ENCODE measurements around the gene CGA. TPM values are rescaled to one million over a fixed set of nuclear protein-coding genes. Genes with fewer than 3 reads are reported as not detected.

CGA gene
- total RNA-seq, 1 donor = not detected

DNA sequence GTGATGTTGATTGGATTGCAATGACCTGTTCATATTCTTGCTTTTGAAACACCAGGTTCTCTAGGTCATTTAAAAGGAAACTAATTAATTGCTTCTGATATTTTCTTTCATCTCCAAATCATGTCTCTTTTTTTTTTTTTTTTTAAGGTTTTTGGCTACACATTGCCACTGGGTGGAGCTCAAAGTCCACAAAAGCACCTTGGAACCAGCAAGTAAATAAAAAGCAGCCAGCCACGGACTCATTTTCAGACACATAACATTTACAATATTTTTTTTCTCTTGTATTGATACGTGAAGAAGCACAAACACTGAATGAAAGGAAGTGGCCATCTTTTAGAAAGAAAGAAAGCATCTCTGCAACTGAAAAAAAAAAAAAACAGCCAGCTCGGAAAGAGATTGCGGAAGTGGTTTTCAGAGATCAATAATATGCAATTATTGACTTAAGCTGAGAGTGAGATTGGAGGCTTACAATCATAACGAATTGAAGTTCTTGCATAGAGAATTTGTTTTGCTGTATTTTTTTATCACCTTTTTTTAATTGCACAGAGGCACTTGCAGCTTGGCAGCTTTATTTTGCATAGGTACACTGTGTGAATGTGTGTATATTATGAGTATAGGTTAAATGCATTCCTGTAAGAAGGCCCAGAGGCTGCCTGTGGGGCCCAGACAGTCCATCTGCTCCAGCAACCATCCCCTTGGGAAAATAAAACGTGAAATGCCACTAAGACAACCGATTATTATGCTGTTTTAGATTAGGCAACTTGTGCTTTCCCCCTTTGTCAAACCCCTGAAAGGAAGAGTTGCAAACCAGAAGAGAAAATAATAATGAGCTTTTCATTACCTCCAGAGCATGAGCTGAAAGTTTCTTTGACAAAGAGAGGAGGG, 28.2 kb downstream of the CGA start:
- TF ChIP-seq, protein P1, sequence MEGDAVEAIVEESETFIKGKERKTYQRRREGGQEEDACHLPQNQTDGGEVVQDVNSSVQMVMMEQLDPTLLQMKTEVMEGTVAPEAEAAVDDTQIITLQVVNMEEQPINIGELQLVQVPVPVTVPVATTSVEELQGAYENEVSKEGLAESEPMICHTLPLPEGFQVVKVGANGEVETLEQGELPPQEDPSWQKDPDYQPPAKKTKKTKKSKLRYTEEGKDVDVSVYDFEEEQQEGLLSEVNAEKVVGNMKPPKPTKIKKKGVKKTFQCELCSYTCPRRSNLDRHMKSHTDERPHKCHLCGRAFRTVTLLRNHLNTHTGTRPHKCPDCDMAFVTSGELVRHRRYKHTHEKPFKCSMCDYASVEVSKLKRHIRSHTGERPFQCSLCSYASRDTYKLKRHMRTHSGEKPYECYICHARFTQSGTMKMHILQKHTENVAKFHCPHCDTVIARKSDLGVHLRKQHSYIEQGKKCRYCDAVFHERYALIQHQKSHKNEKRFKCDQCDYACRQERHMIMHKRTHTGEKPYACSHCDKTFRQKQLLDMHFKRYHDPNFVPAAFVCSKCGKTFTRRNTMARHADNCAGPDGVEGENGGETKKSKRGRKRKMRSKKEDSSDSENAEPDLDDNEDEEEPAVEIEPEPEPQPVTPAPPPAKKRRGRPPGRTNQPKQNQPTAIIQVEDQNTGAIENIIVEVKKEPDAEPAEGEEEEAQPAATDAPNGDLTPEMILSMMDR (IDR thresholded peaks at IDR 0.05; ENCODE audit: extremely low read depth, low read depth, low read length) = peak; percentile 58
- Histone ChIP-seq H3K36me3 (ENCODE audit: insufficient read depth, low read length) (no peaks in the 10 kb centered on the region), H3K4me3 (ENCODE audit: insufficient read depth, low read length) (peak overlapping the region; percentile 47), H3K4me2 (ENCODE audit: insufficient read depth, low read length) (peak overlapping the region; percentile 69), H3K27me3 (ENCODE audit: insufficient read depth, low read length) (peaks cover 2% of the 10 kb centered on the region), H3K9me3 (ENCODE audit: low read depth, low read length) (no peaks in the 10 kb centered on the region), H2AFZ (ENCODE audit: low read length) (peak overlapping the region; percentile 38), H4K20me1 (ENCODE audit: insufficient read depth, low read length) (no peaks in the 10 kb centered on the region), H3K27ac (ENCODE audit: low read depth, low read length) (no peak overlapping the region), H3K4me1 (ENCODE audit: insufficient read depth, low read length) (no peaks in the 10 kb centered on the region), H3K79me2 (ENCODE audit: insufficient read depth, low read length) (no peaks in the 10 kb centered on the region)
- peak; percentile 89 for DNase-seq (ENCODE audit: insufficient read length, low spot score, missing footprints)

DNA sequence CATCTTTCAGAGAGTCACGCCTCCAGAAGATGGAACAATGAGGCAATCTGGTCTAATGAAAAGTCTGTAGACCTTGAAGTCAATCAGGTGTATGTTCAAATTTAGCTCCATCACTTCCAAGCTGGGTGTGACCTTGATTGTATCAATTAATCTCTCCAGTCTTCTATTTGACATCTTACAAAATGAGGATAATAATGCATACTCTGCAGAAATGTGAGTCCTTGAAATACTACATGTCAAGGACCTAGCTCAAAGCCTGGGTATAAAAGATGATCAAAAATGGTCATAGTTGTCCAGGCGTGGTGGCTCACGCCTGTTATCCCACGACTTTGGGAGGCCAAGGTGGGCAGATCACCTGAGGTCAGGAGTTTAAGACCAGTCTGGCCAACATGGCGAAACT, 29.8 kb downstream of the CGA start:
- Histone ChIP-seq H2AFZ (ENCODE audit: low read length) (no peak overlapping the region), H3K4me3 (ENCODE audit: insufficient read depth, low read length) (no peak overlapping the region), H4K20me1 (ENCODE audit: insufficient read depth, low read length) (no peaks in the 10 kb centered on the region), H3K27me3 (ENCODE audit: insufficient read depth, low read length) (no peaks in the 10 kb centered on the region), H3K4me2 (ENCODE audit: insufficient read depth, low read length) (no peak overlapping the region), H3K27ac (ENCODE audit: low read depth, low read length) (no peak overlapping the region), H3K79me2 (ENCODE audit: insufficient read depth, low read length) (no peaks in the 10 kb centered on the region), H3K4me1 (ENCODE audit: insufficient read depth, low read length) (no peaks in the 10 kb centered on the region), H3K9me3 (ENCODE audit: low read depth, low read length) (no peaks in the 10 kb centered on the region), H3K36me3 (ENCODE audit: insufficient read depth, low read length) (no peaks in the 10 kb centered on the region)
- TF ChIP-seq, protein P1 (IDR thresholded peaks at IDR 0.05; ENCODE audit: extremely low read depth, low read depth, low read length) = no peak
- no peak for DNase-seq (ENCODE audit: insufficient read length, low spot score, missing footprints)

DNA sequence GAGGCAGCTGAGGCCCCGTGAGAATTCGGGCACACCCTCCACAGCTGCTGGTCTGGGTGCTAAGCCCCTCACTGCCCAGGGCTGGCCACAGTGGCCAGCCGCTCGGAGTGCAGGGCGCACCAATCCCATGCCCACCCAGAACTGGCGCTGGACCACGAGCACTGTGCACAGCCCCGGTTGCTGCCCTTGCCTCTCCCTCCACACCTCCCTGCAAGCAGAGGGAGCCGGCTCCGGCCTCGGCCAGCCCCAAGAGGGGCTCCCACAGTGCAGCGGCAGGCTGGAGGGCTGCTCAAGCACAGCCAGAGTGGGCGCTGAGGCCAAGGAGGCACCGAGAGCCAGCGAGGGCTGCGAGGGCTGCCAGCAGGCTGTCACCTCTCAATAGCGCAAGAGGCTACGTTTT, 35.0 kb downstream of the CGA start:
- Histone ChIP-seq H2AFZ (ENCODE audit: low read length) (no peak overlapping the region), H3K27ac (ENCODE audit: low read depth, low read length) (no peak overlapping the region), H4K20me1 (ENCODE audit: insufficient read depth, low read length) (no peaks in the 10 kb centered on the region), H3K4me3 (ENCODE audit: insufficient read depth, low read length) (no peak overlapping the region), H3K79me2 (ENCODE audit: insufficient read depth, low read length) (no peaks in the 10 kb centered on the region), H3K4me2 (ENCODE audit: insufficient read depth, low read length) (no peak overlapping the region), H3K27me3 (ENCODE audit: insufficient read depth, low read length) (no peaks in the 10 kb centered on the region), H3K9me3 (ENCODE audit: low read depth, low read length) (no peaks in the 10 kb centered on the region), H3K4me1 (ENCODE audit: insufficient read depth, low read length) (no peaks in the 10 kb centered on the region), H3K36me3 (ENCODE audit: insufficient read depth, low read length) (no peaks in the 10 kb centered on the region)
- TF ChIP-seq, protein P1 (IDR thresholded peaks at IDR 0.05; ENCODE audit: extremely low read depth, low read depth, low read length) = no peak
- DNase-seq (ENCODE audit: insufficient read length, low spot score, missing footprints) = no peak

DNA sequence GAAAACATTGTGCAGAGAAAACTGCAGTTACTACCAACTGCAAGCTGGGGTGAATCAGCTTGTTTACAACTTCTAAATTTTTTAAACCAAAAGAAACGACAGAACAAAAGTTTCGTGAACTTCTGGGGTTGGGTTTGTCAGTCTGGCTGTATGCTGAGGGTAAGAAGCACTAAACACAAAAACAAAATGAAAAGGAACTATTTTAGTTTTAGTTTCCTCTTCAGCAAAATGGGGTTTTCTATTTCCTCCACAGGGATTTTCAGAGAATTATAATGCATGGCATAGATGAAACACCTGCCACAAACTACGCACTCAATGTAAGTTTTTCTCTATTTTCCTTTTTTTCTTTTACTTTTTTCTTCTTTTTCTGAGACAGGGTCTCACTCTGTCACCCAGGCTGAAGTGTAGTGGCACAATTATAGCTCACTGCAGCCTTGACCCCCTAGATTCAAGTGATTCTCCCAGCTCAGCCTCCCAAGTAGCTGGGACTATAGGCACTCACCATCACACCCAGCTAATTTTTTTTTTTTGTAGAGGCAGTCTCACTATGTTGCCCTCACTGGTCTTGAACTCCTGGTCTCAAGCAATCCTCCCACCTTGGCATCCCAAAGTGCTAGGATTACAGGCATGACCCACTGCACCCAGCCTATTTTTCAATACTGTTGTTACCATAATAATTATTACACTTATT, 40.6 kb downstream of the CGA start:
- TF ChIP-seq, protein P1 (IDR thresholded peaks at IDR 0.05; ENCODE audit: extremely low read depth, low read depth, low read length) = no peak
- Histone ChIP-seq H3K27ac (ENCODE audit: low read depth, low read length) (no peak overlapping the region), H3K36me3 (ENCODE audit: insufficient read depth, low read length) (no peaks in the 10 kb centered on the region), H4K20me1 (ENCODE audit: insufficient read depth, low read length) (no peaks in the 10 kb centered on the region), H3K4me2 (ENCODE audit: insufficient read depth, low read length) (no peak overlapping the region), H3K4me1 (ENCODE audit: insufficient read depth, low read length) (no peaks in the 10 kb centered on the region), H3K27me3 (ENCODE audit: insufficient read depth, low read length) (no peaks in the 10 kb centered on the region), H3K79me2 (ENCODE audit: insufficient read depth, low read length) (no peaks in the 10 kb centered on the region), H3K4me3 (ENCODE audit: insufficient read depth, low read length) (no peak overlapping the region), H3K9me3 (ENCODE audit: low read depth, low read length) (no peaks in the 10 kb centered on the region), H2AFZ (ENCODE audit: low read length) (no peak overlapping the region)
- DNase-seq (ENCODE audit: insufficient read length, low spot score, missing footprints) = no peak
